Measurements from ENCODE around the gene MTX2. TPM values are rescaled to one million over a fixed set of nuclear protein-coding genes. Genes with fewer than 3 reads are reported as not detected.
"Not testable (repeated sequence)": the region's sequence is repeated elsewhere in the genome, so short reads cannot be mapped to it uniquely, and the experiment has no call there.

Gene MTX2
- total RNA-seq, 1 experiment from 2014 or later: 38.0 TPM

GRCh38 chr2:176292608-176293007 is 23.4 kb downstream of the MTX2 start:
- no TSS peak for BruUV-seq (replicated peaks)
- ChIA-PET CTCF (no interaction called here), POLR2A (interaction anchor here (0.7 to 0.8 kb wide), 2 partner anchors 11 to 94 kb away, joined by 3 read pairs; no protein-coding TSS in a partner anchor)
- DNase-seq (ENCODE audit: unreplicated experiment): no peak
- intact Hi-C loops (cut with micrococcal nuclease): no loop called here
- H3K27me3 Mint-ChIP-seq (ENCODE audit: insufficient read depth, unreplicated experiment): no peaks in the 10 kb centered on the region
- no peak for TF ChIP-seq CTCF (IDR thresholded peaks at IDR 0.05; ENCODE audit: unreplicated experiment)
- H3K4me3 Mint-ChIP-seq (ENCODE audit: unreplicated experiment): no peak overlapping the region
- H3K9me3 Mint-ChIP-seq (ENCODE audit: unreplicated experiment): no peaks in the 10 kb centered on the region
- H3K36me3 Mint-ChIP-seq (ENCODE audit: insufficient read depth, unreplicated experiment): peaks cover 6% of the 10 kb centered on the region
- no peak overlapping the region for H3K27ac Mint-ChIP-seq (ENCODE audit: low read depth, unreplicated experiment)
- H3K4me1 Mint-ChIP-seq (ENCODE audit: insufficient read depth, unreplicated experiment): peaks cover 24% of the 10 kb centered on the region

GRCh38 chr2:176293334-176293733 is 24.1 kb downstream of the MTX2 start:
- no peaks in the 10 kb centered on the region for H3K9me3 Mint-ChIP-seq (ENCODE audit: unreplicated experiment)
- no peak overlapping the region for H3K4me3 Mint-ChIP-seq (ENCODE audit: unreplicated experiment)
- no peaks in the 10 kb centered on the region for H3K27me3 Mint-ChIP-seq (ENCODE audit: insufficient read depth, unreplicated experiment)
- H3K4me1 Mint-ChIP-seq (ENCODE audit: insufficient read depth, unreplicated experiment): peaks cover 24% of the 10 kb centered on the region
- POLR2A ChIA-PET: interaction anchor here (0.7 to 1.1 kb wide), 2 partner anchors 9 to 23 kb away, joined by 3 read pairs; no protein-coding TSS in a partner anchor
- intact Hi-C loops (cut with micrococcal nuclease): no loop called here
- DNase-seq (ENCODE audit: unreplicated experiment): no peak
- TF ChIP-seq CTCF (IDR thresholded peaks at IDR 0.05; ENCODE audit: unreplicated experiment): no peak
- peaks cover 6% of the 10 kb centered on the region for H3K36me3 Mint-ChIP-seq (ENCODE audit: insufficient read depth, unreplicated experiment)
- no peak overlapping the region for H3K27ac Mint-ChIP-seq (ENCODE audit: low read depth, unreplicated experiment)
- BruUV-seq (replicated peaks): no TSS peak
- CTCF ChIA-PET: interaction anchor here (0.6 to 1.5 kb wide), 4 partner anchors 11 to 162 kb away, joined by 3 to 5 read pairs (median 4); partner anchors contain the start of gene MTX2

- ChIA-PET POLR2A (interaction anchor here (1.0 kb wide), 1 partner anchor 28 kb away, joined by 3 read pairs; the partner anchor contains the start of gene MTX2), CTCF (interaction anchor here (0.7 kb wide), 1 partner anchor 267 kb away, joined by 3 read pairs; no protein-coding TSS in a partner anchor)
- H3K9me3 Mint-ChIP-seq (ENCODE audit: unreplicated experiment): no peaks in the 10 kb centered on the region
- peaks cover 6% of the 10 kb centered on the region for H3K36me3 Mint-ChIP-seq (ENCODE audit: insufficient read depth, unreplicated experiment)
- BruUV-seq (replicated peaks): no TSS peak
- no peaks in the 10 kb centered on the region for H3K27me3 Mint-ChIP-seq (ENCODE audit: insufficient read depth, unreplicated experiment)
- no peak for TF ChIP-seq CTCF (IDR thresholded peaks at IDR 0.05; ENCODE audit: unreplicated experiment)
- H3K4me3 Mint-ChIP-seq (ENCODE audit: unreplicated experiment): no peak overlapping the region
- intact Hi-C loops (cut with micrococcal nuclease): no loop called here
- no peak overlapping the region for H3K27ac Mint-ChIP-seq (ENCODE audit: low read depth, unreplicated experiment)
- DNase-seq (ENCODE audit: unreplicated experiment): no peak
- peaks cover 11% of the 10 kb centered on the region for H3K4me1 Mint-ChIP-seq (ENCODE audit: insufficient read depth, unreplicated experiment)
These were observed 27.8 kb downstream of the MTX2 start for GRCh38 chr2:176297067-176297466.

GRCh38 chr2:176297737-176298136 is 28.5 kb downstream of the MTX2 start:
- Mint-ChIP-seq H3K4me3 (ENCODE audit: unreplicated experiment) (no peak overlapping the region), H3K27ac (ENCODE audit: low read depth, unreplicated experiment) (no peak overlapping the region), H3K4me1 (ENCODE audit: insufficient read depth, unreplicated experiment) (peaks cover 11% of the 10 kb centered on the region), H3K27me3 (ENCODE audit: insufficient read depth, unreplicated experiment) (no peaks in the 10 kb centered on the region), H3K36me3 (ENCODE audit: insufficient read depth, unreplicated experiment) (peaks cover 6% of the 10 kb centered on the region), H3K9me3 (ENCODE audit: unreplicated experiment) (no peaks in the 10 kb centered on the region)
- ChIA-PET CTCF (interaction anchor here (0.6 to 2.1 kb wide), 3 partner anchors 157 to 194 kb away, joined by 3 to 8 read pairs (median 3); no protein-coding TSS in a partner anchor), POLR2A (interaction anchor here (1.0 kb wide), 1 partner anchor 29 kb away, joined by 3 read pairs; the partner anchor contains the start of gene MTX2)
- intact Hi-C loops (cut with micrococcal nuclease): no loop called here
- no TSS peak for BruUV-seq (replicated peaks)
- no peak for TF ChIP-seq CTCF (IDR thresholded peaks at IDR 0.05; ENCODE audit: unreplicated experiment)
- no peak for DNase-seq (ENCODE audit: unreplicated experiment)

GRCh38 chr2:176306020-176306419 is 36.8 kb downstream of the MTX2 start:
- POLR2A ChIA-PET; DNase-seq (ENCODE audit: unreplicated experiment); H3K4me1 Mint-ChIP-seq (ENCODE audit: insufficient read depth, unreplicated experiment); CTCF ChIA-PET; BruUV-seq (replicated peaks); H3K4me3 Mint-ChIP-seq (ENCODE audit: unreplicated experiment); intact Hi-C loops (cut with micrococcal nuclease); H3K9me3 Mint-ChIP-seq (ENCODE audit: unreplicated experiment); H3K27ac Mint-ChIP-seq (ENCODE audit: low read depth, unreplicated experiment); H3K27me3 Mint-ChIP-seq (ENCODE audit: insufficient read depth, unreplicated experiment): not testable (repeated sequence)
- peaks cover 21% of the 10 kb centered on the region for H3K36me3 Mint-ChIP-seq (ENCODE audit: insufficient read depth, unreplicated experiment)

Measured in MCF 10A (cell line).